Keratinocyte (primary cell): ENCODE results near the gene NOD1. TPM values are rescaled to one million over a fixed set of nuclear protein-coding genes. Genes with fewer than 3 reads are reported as not detected.
"Not testable (repeated sequence)": the region's sequence is repeated elsewhere in the genome, so short reads cannot be mapped to it uniquely, and the experiment has no call there.

Source experiments
- DNase-seq: peaks from one replicate; pipeline ENCODE4 v3.0.0-alpha.2; 2011; ENCODE audit warnings: low read depth, missing footprints, low spot score
- FAIRE-seq: peaks from 2 replicates; lab custom pipeline; 2011; peaks lifted over from hg19 to GRCh38; lab: Jason Lieb, UNC
- H2AFZ ChIP-seq: 2 replicates; pipeline ENCODE4 v1.6.0; 2012; ENCODE audit warnings: low read length, control low read depth, inconsistent platforms; ENCODE audit not compliant: control insufficient read depth
- H3K27ac ChIP-seq: 2 replicates; pipeline ENCODE4 v1.5.1; 2011; ENCODE audit warnings: low read length; ENCODE audit not compliant: control insufficient read depth, insufficient read depth
- H3K27me3 ChIP-seq: 3 replicates; pipeline ENCODE4 v1.6.0; 2011; ENCODE audit warnings: low read length; ENCODE audit not compliant: control insufficient read depth, insufficient read depth; ENCODE audit errors: extremely low read depth
- H3K36me3 ChIP-seq, 2 experiments: 2 replicates in 1 of 2; 3 replicates in 1 of 2; pipeline ENCODE4 v1.5.1; 2011; ENCODE audit warnings: low read length in 2 of 2, mild to moderate bottlenecking in 1 of 2; ENCODE audit not compliant: control insufficient read depth in 2 of 2, insufficient read depth in 2 of 2; ENCODE audit errors: extremely low read depth in 1 of 2
- H3K4me1 ChIP-seq: 3 replicates; pipeline ENCODE4 v1.5.1; 2011; ENCODE audit warnings: low read length; ENCODE audit not compliant: control insufficient read depth, insufficient read depth; ENCODE audit errors: extremely low read depth
- H3K4me2 ChIP-seq: 3 replicates; pipeline ENCODE4 v1.6.0; 2011; ENCODE audit warnings: low read depth, low read length; ENCODE audit not compliant: control insufficient read depth, insufficient read depth; ENCODE audit errors: extremely low read depth
- H3K4me3 ChIP-seq, 3 experiments: fragments of 200-600 bp in 1 of 3; sonication (generic) in 1 of 3; 2 replicates in 2 of 3; 3 replicates in 1 of 3; pipeline ENCODE4 v1.5.1; 2011 to 2016; ENCODE audit warnings: low read length in 3 of 3, mild to moderate bottlenecking in 3 of 3, control low read depth in 2 of 3, inconsistent platforms in 1 of 3, low read depth in 1 of 3, mixed read lengths in 1 of 3, mixed run types in 1 of 3, moderate library complexity in 1 of 3; ENCODE audit not compliant: control insufficient read depth in 2 of 3, insufficient read depth in 2 of 3; ENCODE audit errors: extremely low read depth in 1 of 3
- H3K79me2 ChIP-seq: 2 replicates; pipeline ENCODE4 v1.6.0; 2012; ENCODE audit warnings: low read length; ENCODE audit not compliant: control insufficient read depth, insufficient read depth
- H3K9ac ChIP-seq: 3 replicates; pipeline ENCODE4 v1.6.0; 2011; ENCODE audit warnings: low read length; ENCODE audit not compliant: control insufficient read depth, insufficient read depth; ENCODE audit errors: extremely low read depth
- H3K9me1 ChIP-seq: 3 replicates; pipeline ENCODE4 v1.6.0; 2011; ENCODE audit warnings: low read length; ENCODE audit not compliant: control insufficient read depth, insufficient read depth; ENCODE audit errors: extremely low read depth
- H3K9me3 ChIP-seq: 2 replicates; pipeline ENCODE4 v1.5.1; 2012; ENCODE audit warnings: low read depth, low read length; ENCODE audit not compliant: control insufficient read depth
- H4K20me1 ChIP-seq: 3 replicates; pipeline ENCODE4 v1.6.0; 2011; ENCODE audit warnings: low read length; ENCODE audit not compliant: control insufficient read depth, insufficient read depth; ENCODE audit errors: extremely low read depth
- CTCF ChIP-seq, 3 experiments: IDR thresholded peaks in 1 of 3; conservative IDR thresholded peaks in 1 of 3; optimal IDR thresholded peaks in 1 of 3; 2 replicates in 2 of 3; 3 replicates in 1 of 3; pipeline versions ENCODE3 to v1.5.1; 2011; ENCODE audit warnings: low read length in 3 of 3, mild to moderate bottlenecking in 3 of 3, moderate library complexity in 2 of 3, control low read depth in 1 of 3, inconsistent platforms in 1 of 3; ENCODE audit not compliant: insufficient read depth in 2 of 3; ENCODE audit errors: extremely low read depth in 1 of 3
- EZH2 ChIP-seq: IDR thresholded peaks from one replicate; pipeline ENCODE4 v1.6.1; 2012; ENCODE audit warnings: inconsistent platforms, mild to moderate bottlenecking, low read length, moderate library complexity
- dilution Hi-C: fragments of 300-500 bp; cut with MboI; formaldehyde crosslinking; loops from one replicate; pipeline ENCODE4 v1.7.0; 2020; ENCODE audit warnings: low sequenced_read_pairs; ENCODE audit not compliant: extremely low pct_ligation_motif_present
- polyA plus RNA-seq, 5 experiments: library from polyadenylated mRNA; depleted of rRNA in 3 of 5; stranded (reverse) in 3 of 5; stranded (forward) in 1 of 5; unstranded in 1 of 5; fragments of >200 nt; gene quantifications; 1 replicate in 1 of 5; 2 replicates in 3 of 5; 3 replicates in 1 of 5; pipeline versions ENCODE4 v1.2.1 to v1.2.3, GENCODE V29; 2011 to 2012; ENCODE audit warnings: missing spikeins in 2 of 5, low read depth in 1 of 5, low replicate concordance in 1 of 5

Gene NOD1
- polyA plus RNA-seq, 1 donor (not counting 4 experiments of a cell fraction or from before 2014, with no cell fraction given) = 4.3 TPM

- Histone ChIP-seq H3K27me3 (no peaks in the 10 kb centered on the region), H3K4me3 (no peak overlapping the region), H3K4me2 (no peak overlapping the region), H2AFZ (no peak overlapping the region), H3K9me3 (no peaks in the 10 kb centered on the region), H3K36me3 (no peaks in the 10 kb centered on the region), H3K9me1 (no peaks in the 10 kb centered on the region), H3K9ac (no peak overlapping the region), H4K20me1 (no peaks in the 10 kb centered on the region), H3K79me2 (no peaks in the 10 kb centered on the region), H3K4me1 (no peaks in the 10 kb centered on the region), H3K27ac (no peak overlapping the region)
- no peak for DNase-seq
- dilution Hi-C loops = no loop called here
- no peak for TF ChIP-seq EZH2
- TF ChIP-seq CTCF (optimal IDR thresholded peaks at IDR 0.05 in 1 of 3, IDR thresholded peaks at IDR 0.05 in 1 of 3, conservative IDR thresholded peaks at IDR 0.05 in 1 of 3; ENCODE audit: extremely low read depth in 1 of 3, insufficient read depth in 2 of 3, low read length in 3 of 3) = no peak
- FAIRE-seq = no peak
Measured at GRCh38 chr7:30487371-30487770, 8.8 kb upstream of the NOD1 start.

GRCh38 chr7:30485667-30486066 is 7.1 kb upstream of the NOD1 start:
- no peaks in the 10 kb centered on the region for H3K9me3 ChIP-seq
- no peak overlapping the region for H3K9ac ChIP-seq
- H3K36me3 ChIP-seq = no peaks in the 10 kb centered on the region
- H4K20me1 ChIP-seq = no peaks in the 10 kb centered on the region
- FAIRE-seq (no peak), DNase-seq (no peak)
- H3K4me3 ChIP-seq = no peak overlapping the region
- TF ChIP-seq EZH2 (no peak), CTCF (optimal IDR thresholded peaks at IDR 0.05 in 1 of 3, IDR thresholded peaks at IDR 0.05 in 1 of 3, conservative IDR thresholded peaks at IDR 0.05 in 1 of 3; ENCODE audit: extremely low read depth in 1 of 3, insufficient read depth in 2 of 3, low read length in 3 of 3) (no peak)
- dilution Hi-C loops = no loop called here
- H3K9me1 ChIP-seq = no peaks in the 10 kb centered on the region
- no peak overlapping the region for H3K27ac ChIP-seq
- H2AFZ ChIP-seq = no peak overlapping the region
- no peak overlapping the region for H3K4me2 ChIP-seq
- no peaks in the 10 kb centered on the region for H3K79me2 ChIP-seq
- no peaks in the 10 kb centered on the region for H3K27me3 ChIP-seq
- H3K4me1 ChIP-seq = no peaks in the 10 kb centered on the region

GRCh38 chr7:30481416-30481815 is 2.8 kb upstream of the NOD1 start:
- H3K9me1 ChIP-seq, H3K27ac ChIP-seq, H2AFZ ChIP-seq, H3K9me3 ChIP-seq, H4K20me1 ChIP-seq, dilution Hi-C loops, H3K4me3 ChIP-seq, FAIRE-seq, H3K4me1 ChIP-seq, H3K4me2 ChIP-seq, DNase-seq, H3K36me3 ChIP-seq, H3K79me2 ChIP-seq, H3K9ac ChIP-seq, H3K27me3 ChIP-seq: not testable (repeated sequence)
